GM23248 (cell line): ENCODE data around the gene HOXC9.

Experiments used
- EZH2 ChIP-seq: fragments of 200-600 bp; sonication (generic); IDR thresholded peaks from 2 replicates; pipeline ENCODE4 v1.6.1; 2018; ENCODE audit warnings: antibody characterized with exemption, mild to moderate bottlenecking; ENCODE audit not compliant: insufficient read depth, poor library complexity, severe bottlenecking
- EZH2phosphoT487 ChIP-seq: fragments of 200-600 bp; sonication (generic); IDR thresholded peaks from 2 replicates; pipeline ENCODE4 v1.6.1; 2018; ENCODE audit warnings: antibody characterized with exemption, moderate library complexity, mild to moderate bottlenecking, low read depth; ENCODE audit not compliant: insufficient read depth

- TF ChIP-seq EZH2 (peak; percentile 39), EZH2phosphoT487 (0 out of 2 replicates have a peak, but pooled peaks have one; percentile 2)
Measured at GRCh38 chr12:53980802-53981496, 19.0 kb upstream of the HOXC9 start.
